Measurements from ENCODE around the gene ACAD8. TPM values are rescaled to one million over a fixed set of nuclear protein-coding genes. Genes with fewer than 3 reads are reported as not detected.
"Not testable (repeated sequence)": the region's sequence is repeated elsewhere in the genome, so short reads cannot be mapped to it uniquely, and the experiment has no call there.

Gene ACAD8
- total and polyA plus RNA-seq, 2 experiments from 2014 or later: 18.9 to 19.4 TPM

DNA sequence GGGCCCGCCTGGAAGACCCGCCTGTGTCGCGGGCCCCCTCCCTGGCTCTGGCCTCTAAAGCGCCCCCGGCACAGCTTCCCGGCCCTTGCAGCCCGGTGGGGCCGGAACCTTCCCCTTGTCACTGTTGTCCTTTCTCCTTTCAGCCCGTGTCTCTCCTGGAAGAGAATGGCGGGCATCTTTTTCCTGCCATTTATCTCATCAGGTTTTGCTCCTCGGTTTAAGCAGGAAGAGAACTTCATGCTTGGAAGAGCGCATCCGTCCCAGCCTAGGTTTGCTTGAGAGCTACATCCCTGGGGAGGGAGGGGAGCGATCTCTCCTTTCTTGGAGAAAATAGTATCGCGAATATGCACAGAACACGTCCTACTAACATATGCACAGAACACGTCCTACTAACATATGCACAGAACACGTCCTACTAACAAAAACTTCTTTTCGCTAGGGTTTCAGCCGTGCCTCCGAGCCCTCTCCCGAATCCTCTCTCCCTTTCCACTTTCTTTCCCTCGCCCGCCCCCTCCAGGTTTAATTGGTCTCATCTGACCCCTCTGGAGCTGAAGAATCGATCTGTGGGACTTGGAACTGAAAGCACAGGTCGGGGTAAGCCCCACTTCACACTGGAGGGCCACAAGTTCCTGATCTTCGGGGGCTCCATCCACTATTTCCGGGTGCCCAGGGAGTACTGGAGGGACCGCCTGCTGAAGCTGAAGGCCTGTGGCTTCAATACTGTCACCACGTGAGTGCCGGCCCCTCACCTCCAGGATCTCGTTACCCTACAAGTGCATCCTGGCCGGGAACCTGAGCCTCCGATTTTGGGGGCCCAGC lies 24.0 kb downstream of the ACAD8 start:
- TF ChIP-seq EZH2 (IDR thresholded peaks at IDR 0.05; ENCODE audit: insufficient read depth, poor library complexity, severe bottlenecking) (peak; percentile 95), EZH2phosphoT487 (IDR thresholded peaks at IDR 0.05; ENCODE audit: insufficient read depth, low read depth) (0 out of 2 replicates have a peak, but pooled peaks have one; percentile 24)
- no peak overlapping the region for H3K4me2 ChIP-seq (ENCODE audit: unreplicated experiment)
- no peaks in the 10 kb centered on the region for H3K36me3 ChIP-seq (ENCODE audit: low read depth)
- no peak overlapping the region for H3K4me3 ChIP-seq
- H3K27me3 ChIP-seq (replicated peaks; ENCODE audit: insufficient read depth): peaks cover 77% of the 10 kb centered on the region
- H4K20me1 ChIP-seq (ENCODE audit: insufficient read depth): no peaks in the 10 kb centered on the region
- no peaks in the 10 kb centered on the region for H3K9me2 ChIP-seq (ENCODE audit: insufficient read depth)
- WGBS, 2 experiments (ENCODE audit: low coverage in 1 of 2, low lambda C conversion rate in 2 of 2, missing lambda C conversion rate in 2 of 2): 15 to 17% methylated on average over 35 to 36 of the region's 36 CpGs
- H3K9me3 ChIP-seq (ENCODE audit: low read depth): no peaks in the 10 kb centered on the region
- H3K27ac ChIP-seq: no peak overlapping the region
- H3K9ac ChIP-seq: no peak overlapping the region
- no peak overlapping the region for H2AFZ ChIP-seq
- H3F3A ChIP-seq (ENCODE audit: insufficient read depth): no peaks in the 10 kb centered on the region
- H3K79me2 ChIP-seq (ENCODE audit: insufficient read depth): no peaks in the 10 kb centered on the region
- in situ Hi-C loops (cut with MboI): no loop called here
- DNase-seq: peak; percentile 10
- H3K4me1 ChIP-seq (ENCODE audit: insufficient read depth): no peaks in the 10 kb centered on the region

DNA sequence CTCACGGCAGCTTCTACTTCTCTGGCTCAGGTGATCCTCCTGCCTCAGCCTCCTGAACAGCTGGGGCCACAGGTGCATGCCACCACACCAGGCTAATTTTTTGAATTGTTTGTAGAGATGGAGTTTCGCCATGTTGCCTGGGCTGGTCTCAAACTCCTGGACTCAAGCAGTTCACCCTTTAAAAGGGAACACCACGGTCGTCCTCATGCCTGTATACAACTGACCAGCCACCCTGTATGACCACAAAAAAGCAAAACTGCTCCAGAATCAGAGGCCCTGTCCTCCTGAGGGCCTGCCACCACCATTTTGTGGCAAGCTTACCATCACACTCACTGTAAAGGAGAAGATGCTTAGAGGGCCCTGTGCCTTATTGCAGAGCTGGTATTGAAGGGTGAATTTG lies 25.0 kb downstream of the ACAD8 start:
- no peaks in the 10 kb centered on the region for H3F3A ChIP-seq (ENCODE audit: insufficient read depth)
- TF ChIP-seq EZH2phosphoT487 (IDR thresholded peaks at IDR 0.05; ENCODE audit: insufficient read depth, low read depth) (no peak), EZH2 (IDR thresholded peaks at IDR 0.05; ENCODE audit: insufficient read depth, poor library complexity, severe bottlenecking) (no peak)
- peaks cover 67% of the 10 kb centered on the region for H3K27me3 ChIP-seq (replicated peaks; ENCODE audit: insufficient read depth)
- DNase-seq: no peak
- no peak overlapping the region for H2AFZ ChIP-seq
- H3K9me3 ChIP-seq (ENCODE audit: low read depth): no peaks in the 10 kb centered on the region
- H3K79me2 ChIP-seq (ENCODE audit: insufficient read depth): no peaks in the 10 kb centered on the region
- H3K36me3 ChIP-seq (ENCODE audit: low read depth): no peaks in the 10 kb centered on the region
- no peaks in the 10 kb centered on the region for H3K4me1 ChIP-seq (ENCODE audit: insufficient read depth)
- H3K4me3 ChIP-seq: no peak overlapping the region
- H4K20me1 ChIP-seq (ENCODE audit: insufficient read depth): no peaks in the 10 kb centered on the region
- H3K4me2 ChIP-seq (ENCODE audit: unreplicated experiment): no peak overlapping the region
- 74 to 87% methylated on average over 4 of the region's 4 CpGs for WGBS, 2 experiments (ENCODE audit: low coverage in 1 of 2, low lambda C conversion rate in 2 of 2, missing lambda C conversion rate in 2 of 2)
- H3K9ac ChIP-seq: no peak overlapping the region
- H3K9me2 ChIP-seq (ENCODE audit: insufficient read depth): no peaks in the 10 kb centered on the region
- in situ Hi-C loops (cut with MboI): no loop called here
- H3K27ac ChIP-seq: no peak overlapping the region

DNA sequence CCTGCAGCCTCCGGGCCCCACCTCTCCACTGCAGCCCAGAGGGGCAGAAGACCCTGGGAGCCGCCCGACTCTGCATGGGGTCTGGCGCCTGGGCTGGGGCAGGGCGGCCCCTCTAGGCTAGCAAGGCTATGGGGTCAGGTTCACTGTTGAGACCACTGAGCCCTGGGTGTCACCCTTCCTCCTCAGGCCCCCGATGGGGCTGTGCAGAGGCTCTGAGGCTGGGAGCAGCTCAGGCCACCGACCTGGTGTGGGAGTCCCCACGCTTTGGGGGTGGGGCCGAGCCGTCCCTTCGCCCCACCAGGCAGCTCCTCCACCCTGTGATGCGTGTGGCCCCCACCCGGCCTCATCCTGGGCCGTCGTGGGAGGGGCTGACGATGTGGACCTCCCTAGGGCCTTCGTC lies 28.3 kb downstream of the ACAD8 start:
- WGBS, 2 experiments (ENCODE audit: low coverage in 1 of 2, low lambda C conversion rate in 2 of 2, missing lambda C conversion rate in 2 of 2): 59 to 100% methylated on average over 1 to 16 of the region's 17 CpGs
- H3F3A ChIP-seq (ENCODE audit: insufficient read depth): not testable (repeated sequence)

GRCh38 chr11:134282121-134283045 lies 29.0 kb downstream of the ACAD8 start:
- 66 to 67% methylated on average over 19 to 22 of the region's 22 CpGs for WGBS, 2 experiments (ENCODE audit: low coverage in 1 of 2, low lambda C conversion rate in 2 of 2, missing lambda C conversion rate in 2 of 2)

More for the DNA sequence above, 28.3 kb downstream of the ACAD8 start:
- in situ Hi-C loops (cut with MboI); H3K4me1 ChIP-seq (ENCODE audit: insufficient read depth); H4K20me1 ChIP-seq (ENCODE audit: insufficient read depth); H3K4me2 ChIP-seq (ENCODE audit: unreplicated experiment); H3K9me2 ChIP-seq (ENCODE audit: insufficient read depth); H3K79me2 ChIP-seq (ENCODE audit: insufficient read depth); H3K36me3 ChIP-seq (ENCODE audit: low read depth); H3K9ac ChIP-seq; H3K27ac ChIP-seq; H2AFZ ChIP-seq; DNase-seq; H3K9me3 ChIP-seq (ENCODE audit: low read depth); H3K4me3 ChIP-seq: not testable (repeated sequence)
- peaks cover 34% of the 10 kb centered on the region for H3K27me3 ChIP-seq (replicated peaks; ENCODE audit: insufficient read depth)

More at GRCh38 chr11:134282121-134283045, 29.0 kb downstream of the ACAD8 start:
- H3K9me2 ChIP-seq (ENCODE audit: insufficient read depth): no peaks in the 10 kb centered on the region
- H3K9ac ChIP-seq: no peak overlapping the region
- no peak overlapping the region for H3K4me2 ChIP-seq (ENCODE audit: unreplicated experiment)
- no peaks in the 10 kb centered on the region for H3K4me1 ChIP-seq (ENCODE audit: insufficient read depth)
- H2AFZ ChIP-seq: no peak overlapping the region
- H3K27me3 ChIP-seq (replicated peaks; ENCODE audit: insufficient read depth): peaks cover 28% of the 10 kb centered on the region
- in situ Hi-C loops (cut with MboI): no loop called here
- H3K79me2 ChIP-seq (ENCODE audit: insufficient read depth): no peaks in the 10 kb centered on the region
- no peak for TF ChIP-seq EZH2phosphoT487 (IDR thresholded peaks at IDR 0.05; ENCODE audit: insufficient read depth, low read depth)
- no peak for TF ChIP-seq EZH2 (IDR thresholded peaks at IDR 0.05; ENCODE audit: insufficient read depth, poor library complexity, severe bottlenecking)
- no peak overlapping the region for H3K4me3 ChIP-seq
- no peaks in the 10 kb centered on the region for H3F3A ChIP-seq (ENCODE audit: insufficient read depth)
- H3K27ac ChIP-seq: no peak overlapping the region
- H3K9me3 ChIP-seq (ENCODE audit: low read depth): no peaks in the 10 kb centered on the region
- no peak for DNase-seq
- no peaks in the 10 kb centered on the region for H3K36me3 ChIP-seq (ENCODE audit: low read depth)
- H4K20me1 ChIP-seq (ENCODE audit: insufficient read depth): no peaks in the 10 kb centered on the region

Data from GM23248 (cell line).